PC-9 (cell line): Measurements from ENCODE around the gene VAMP8. TPM values are rescaled to one million over a fixed set of nuclear protein-coding genes. Genes with fewer than 3 reads are reported as not detected.

Experiments
- BruUV-seq: library from RNA; stranded (reverse); fragments of 400-500 nt; replicated peaks from 2 replicates; lab custom pipeline; 2021; lab: Mats Ljungman, UMichigan
- CTCF ChIA-PET: fragments of 300-600 bp; sonication (Branson Sonifier 250); formaldehyde crosslinking; loops from one replicate; lab custom pipeline; 2022; ENCODE audit warnings: antibody characterized with exemption; lab: Charles Lee
- POLR2A ChIA-PET: fragments of 300-600 bp; sonication (Branson Sonifier 250); formaldehyde crosslinking; loops from one replicate; lab custom pipeline; 2022; ENCODE audit warnings: antibody characterized with exemption; ENCODE audit not compliant: unreplicated experiment; lab: Charles Lee
- DNase-seq, 2 experiments: peaks; one replicate each; pipeline versions ENCODE4 v3.0.0 to v3.0.0-alpha.2; 2015 to 2022; ENCODE audit warnings: mixed read lengths in 1 of 2
- H2AFZ ChIP-seq: fragments of 200-600 bp; sonication (generic); 2 replicates; pipeline ENCODE4 v1.8.1; 2017; ENCODE audit warnings: antibody characterized with exemption
- H3F3A ChIP-seq: fragments of 200-600 bp; sonication (generic); 2 replicates; pipeline ENCODE4 v1.8.1; 2017; ENCODE audit warnings: antibody characterized with exemption, mild to moderate bottlenecking, low read depth; ENCODE audit not compliant: insufficient read depth
- H3K27ac ChIP-seq: fragments of 200-600 bp; sonication (generic); 2 replicates; pipeline ENCODE4 v1.6.1; 2016; ENCODE audit warnings: mixed run types
- H3K27me3 ChIP-seq: fragments of 200-600 bp; sonication (generic); 2 replicates; pipeline ENCODE4 v1.6.1; 2016; ENCODE audit warnings: low read depth, mixed run types; ENCODE audit not compliant: insufficient read depth
- H3K36me3 ChIP-seq: fragments of 200-600 bp; sonication (generic); 2 replicates; pipeline ENCODE4 v1.6.1; 2016; ENCODE audit warnings: low read depth, mixed run types
- H3K4me1 ChIP-seq: fragments of 200-600 bp; sonication (generic); replicated peaks from 2 replicates; pipeline ENCODE4 v1.6.1; 2016; ENCODE audit warnings: mixed run types; ENCODE audit not compliant: insufficient read depth
- H3K4me2 ChIP-seq: fragments of 200-600 bp; sonication (generic); 2 replicates; pipeline ENCODE4 v1.6.1; 2017; ENCODE audit warnings: mixed run types
- H3K4me3 ChIP-seq: fragments of 200-600 bp; sonication (generic); 2 replicates; pipeline ENCODE4 v1.6.1; 2016; ENCODE audit warnings: mixed run types
- H3K79me2 ChIP-seq: fragments of 200-600 bp; sonication (generic); 2 replicates; pipeline ENCODE4 v1.6.1; 2017; ENCODE audit warnings: low read depth, mixed run types
- H3K9me2 ChIP-seq: fragments of 200-600 bp; sonication (generic); 2 replicates; pipeline ENCODE4 v1.8.1; 2017; ENCODE audit warnings: mild to moderate bottlenecking; ENCODE audit not compliant: insufficient read depth
- H3K9me3 ChIP-seq: fragments of 200-600 bp; sonication (generic); 2 replicates; pipeline ENCODE4 v1.8.1; 2016; ENCODE audit warnings: low read depth; ENCODE audit not compliant: insufficient read depth
- H4K20me1 ChIP-seq: fragments of 200-600 bp; sonication (generic); 2 replicates; pipeline ENCODE4 v1.8.1; 2017; ENCODE audit not compliant: insufficient read depth
- CTCF ChIP-seq: fragments of 200-600 bp; sonication (generic); conservative IDR thresholded peaks from 2 replicates; pipeline ENCODE4 v1.6.1; 2017; ENCODE audit warnings: mixed run types, antibody characterized with exemption, mild to moderate bottlenecking, moderate library complexity
- EZH2 ChIP-seq: fragments of 200-600 bp; sonication (generic); IDR thresholded peaks from 2 replicates; pipeline ENCODE4 v1.8.0; 2017; ENCODE audit warnings: antibody characterized with exemption, low read depth
- intact Hi-C: fragments of 100-400 bp; cut with micrococcal nuclease; formaldehyde crosslinking; loops from one replicate; pipeline ENCODE4 v1.10.0; 2022; ENCODE audit not compliant: unreplicated experiment
- total RNA-seq: library from RNA; stranded (reverse); gene quantifications from 2 replicates; pipeline ENCODE4 v1.2.3, GENCODE V29; 2021

VAMP8 gene
- total RNA-seq, 1 experiment from 2014 or later: 124 TPM

DNA sequence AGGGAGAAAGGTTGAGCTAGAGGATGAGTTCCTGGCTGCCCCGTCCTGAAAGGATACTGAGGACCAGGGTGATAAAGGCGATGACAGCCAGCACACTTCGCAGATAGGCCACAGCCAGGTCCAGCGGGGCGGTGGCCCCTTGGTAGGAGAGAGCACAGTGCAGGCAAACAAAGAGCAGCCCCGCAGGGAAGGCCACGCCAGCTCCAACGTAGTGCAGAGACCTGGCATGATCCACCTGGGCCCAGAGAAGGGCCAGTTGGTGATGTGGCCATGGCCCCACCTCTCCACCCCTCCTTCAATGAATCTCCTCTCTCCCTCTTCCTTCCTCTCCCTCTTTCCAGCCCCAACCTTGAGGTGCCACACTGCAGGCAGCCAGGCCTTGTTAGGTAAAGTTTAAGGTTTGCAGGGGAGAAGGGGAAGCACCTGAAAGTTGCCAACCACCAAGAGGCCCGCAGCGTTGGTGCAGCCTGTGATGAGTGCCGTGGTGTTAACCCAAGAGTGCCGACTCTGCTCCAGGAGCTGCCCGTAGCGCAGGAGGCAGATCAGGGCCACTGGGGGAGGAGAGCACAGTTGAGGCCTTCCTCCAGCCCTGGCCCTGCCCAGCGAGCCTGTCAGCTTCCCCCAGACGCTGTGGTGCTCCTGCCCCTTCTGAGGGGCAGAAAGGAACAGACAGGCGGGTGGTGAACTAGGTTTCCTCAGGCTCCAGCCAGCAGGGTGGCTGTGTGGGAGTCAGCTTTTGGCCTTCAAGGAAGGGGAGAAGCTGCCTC, 22.3 kb downstream of the VAMP8 start:
- no peak overlapping the region for H2AFZ ChIP-seq
- peaks cover 47% of the 10 kb centered on the region for H3K79me2 ChIP-seq
- CTCF ChIA-PET: no interaction called here
- TF ChIP-seq EZH2: no peak
- no peak for TF ChIP-seq CTCF
- no peaks in the 10 kb centered on the region for H4K20me1 ChIP-seq
- intact Hi-C loops: loop anchor here (5.0 kb wide), 1 partner anchor 37 kb away; the partner anchor contains the start of gene GGCX
- H3K4me2 ChIP-seq: no peak overlapping the region
- H3K9me3 ChIP-seq: no peaks in the 10 kb centered on the region
- peaks cover 25% of the 10 kb centered on the region for H3K4me1 ChIP-seq
- POLR2A ChIA-PET: interaction anchor here (0.6 kb wide), 1 partner anchor 33 kb away, joined by 3 read pairs; no protein-coding TSS in a partner anchor
- H3K27ac ChIP-seq: no peak overlapping the region
- H3K4me3 ChIP-seq: no peak overlapping the region
- H3K36me3 ChIP-seq: peaks cover 9% of the 10 kb centered on the region
- DNase-seq: no peak
- H3K27me3 ChIP-seq: no peaks in the 10 kb centered on the region
- BruUV-seq: no TSS peak
- no peaks in the 10 kb centered on the region for H3K9me2 ChIP-seq
- H3F3A ChIP-seq: peaks cover 22% of the 10 kb centered on the region

GRCh38 chr2:85600235-85600575, 22.8 kb downstream of the VAMP8 start:
- Histone ChIP-seq H3K9me2 (no peaks in the 10 kb centered on the region), H3K27ac (no peak overlapping the region), H3K4me2 (no peak overlapping the region), H3F3A (peaks cover 22% of the 10 kb centered on the region), H2AFZ (no peak overlapping the region), H3K4me3 (no peak overlapping the region), H4K20me1 (no peaks in the 10 kb centered on the region), H3K9me3 (no peaks in the 10 kb centered on the region), H3K27me3 (no peaks in the 10 kb centered on the region), H3K79me2 (peaks cover 50% of the 10 kb centered on the region), H3K4me1 (peaks cover 30% of the 10 kb centered on the region), H3K36me3 (peaks cover 14% of the 10 kb centered on the region)
- ChIA-PET CTCF (no interaction called here), POLR2A (interaction anchor here (0.8 kb wide), 1 partner anchor 40 kb away, joined by 4 read pairs; no protein-coding TSS in a partner anchor)
- no TSS peak for BruUV-seq
- intact Hi-C loops: loop anchor here (5.0 kb wide), 1 partner anchor 38 kb away; the partner anchor contains the start of gene GGCX
- TF ChIP-seq EZH2: no peak
- no peak for TF ChIP-seq CTCF
- no peak for DNase-seq

DNA sequence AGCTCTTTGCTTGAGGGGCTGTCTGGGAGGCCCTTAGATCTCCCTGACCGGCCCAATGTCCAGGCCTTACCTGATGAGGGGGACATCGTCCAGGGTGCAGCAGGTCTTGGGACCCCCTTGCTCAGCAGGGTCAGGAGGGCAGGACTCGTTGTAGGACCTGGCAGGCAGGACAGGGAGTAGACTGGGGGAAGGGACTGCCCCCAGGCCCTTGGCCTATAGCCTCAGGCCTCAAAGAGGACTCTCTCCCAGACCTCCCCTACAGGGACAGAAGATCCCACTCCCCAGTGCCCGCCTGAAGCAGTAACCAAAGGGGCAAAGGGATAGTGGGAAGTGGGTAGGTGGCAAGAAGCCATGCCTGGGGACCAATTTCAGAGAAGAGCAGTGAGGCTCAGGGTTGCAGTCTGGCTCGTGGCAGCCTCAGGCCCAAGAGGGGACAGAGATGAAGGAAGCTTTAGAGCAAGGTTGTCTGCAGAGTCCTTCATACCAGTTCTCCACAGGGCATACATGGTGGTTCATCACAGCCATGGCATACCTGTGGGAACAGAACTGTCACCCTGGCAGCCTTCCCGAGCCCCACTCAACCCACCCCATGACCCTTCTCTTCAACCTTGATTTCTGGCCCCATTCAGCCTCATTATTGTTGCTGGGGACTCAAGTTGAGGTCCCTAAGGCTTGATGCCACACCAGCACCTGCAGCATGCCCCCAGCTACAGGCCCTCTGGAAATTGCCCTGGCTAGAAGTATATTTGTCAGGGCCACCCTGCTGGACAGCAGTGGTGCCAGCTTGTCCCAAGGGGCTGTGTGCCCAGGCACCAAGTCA, 23.8 kb downstream of the VAMP8 start:
- Histone ChIP-seq H3K9me3 (no peaks in the 10 kb centered on the region), H3K4me1 (peaks cover 39% of the 10 kb centered on the region), H3K36me3 (peaks cover 24% of the 10 kb centered on the region), H3K9me2 (no peaks in the 10 kb centered on the region), H3K27ac (no peak overlapping the region), H4K20me1 (no peaks in the 10 kb centered on the region), H3K27me3 (no peaks in the 10 kb centered on the region), H3K4me3 (peak overlapping the region; percentile 59; the same call in 1 of the 2 replicates), H2AFZ (no peak overlapping the region), H3K79me2 (peaks cover 54% of the 10 kb centered on the region), H3F3A (peaks cover 32% of the 10 kb centered on the region), H3K4me2 (peak overlapping the region; percentile 82)
- intact Hi-C loops: loop anchor here (5.0 kb wide), 1 partner anchor 39 kb away; the partner anchor contains the start of gene GGCX
- ChIA-PET POLR2A (interaction anchor here (0.7 to 0.8 kb wide), 2 partner anchors 41 to 98 kb away, joined by 3 to 4 read pairs; no protein-coding TSS in a partner anchor), CTCF (no interaction called here)
- no peak for DNase-seq
- BruUV-seq: TSS peak; percentile 10
- TF ChIP-seq EZH2 (no peak), CTCF (no peak)
